ENCODE measurements around the gene GAPDH.
"Not testable (repeated sequence)": the region's sequence is repeated elsewhere in the genome, so short reads cannot be mapped to it uniquely, and the experiment has no call there.

The GAPDH gene

DNA sequence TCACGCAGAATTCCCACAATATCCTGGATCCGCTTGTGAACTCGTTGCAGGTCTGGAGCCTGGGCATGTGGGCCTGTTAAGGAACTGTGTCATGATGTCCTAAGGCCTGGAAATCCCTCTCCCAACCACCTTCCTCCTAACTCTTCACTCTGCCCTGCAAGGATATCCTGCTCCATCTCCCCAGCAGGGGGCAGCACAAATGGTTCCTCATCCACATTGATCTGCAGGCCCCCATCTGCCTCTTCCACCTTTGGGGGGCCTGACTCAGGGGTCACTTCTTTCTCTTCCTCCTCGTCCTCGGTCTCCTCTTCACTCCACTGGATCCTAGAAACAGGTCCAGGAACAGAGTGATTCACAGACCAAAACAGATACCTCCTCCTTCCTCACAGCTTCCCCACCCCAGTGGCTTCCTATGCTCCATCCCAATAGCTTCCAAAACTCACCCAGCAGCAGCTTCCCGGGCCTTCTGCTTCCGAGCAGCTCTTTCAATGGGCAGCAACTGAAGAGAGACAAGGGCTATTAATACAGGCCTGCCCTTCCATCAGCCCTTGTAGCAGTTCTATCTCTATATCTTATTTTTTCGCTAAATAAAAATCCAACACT is 29.2 kb downstream of the GAPDH start:
- DNase-seq (ENCODE audit: low read depth) = peak; percentile 51

DNA sequence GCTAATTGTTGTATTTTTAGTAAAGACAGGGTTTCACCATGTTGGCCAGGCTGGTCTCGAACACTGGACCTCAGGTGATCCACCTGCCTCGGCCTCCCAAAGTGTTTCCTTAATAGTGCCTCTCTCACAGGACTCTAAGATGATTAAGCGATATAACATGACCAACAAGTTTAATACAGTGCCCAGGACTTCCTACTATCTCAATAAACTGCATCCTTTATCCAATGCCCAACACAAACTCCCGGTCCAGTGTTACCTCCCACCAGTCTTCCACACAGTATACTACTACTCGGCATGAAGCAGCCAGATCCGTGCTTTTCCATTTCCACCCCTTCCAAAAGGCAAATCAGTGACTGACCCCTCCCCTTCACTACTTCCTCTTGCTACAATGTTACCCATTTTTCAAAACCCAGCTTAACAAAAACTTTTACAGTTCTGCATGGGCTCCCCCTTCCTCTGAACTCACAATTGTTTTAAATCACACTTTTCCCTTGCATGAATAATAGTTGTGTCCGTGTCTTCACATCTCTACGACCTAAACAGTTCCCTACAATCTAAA is 32.9 kb downstream of the GAPDH start:
- no peak for DNase-seq (ENCODE audit: low read depth)

DNA sequence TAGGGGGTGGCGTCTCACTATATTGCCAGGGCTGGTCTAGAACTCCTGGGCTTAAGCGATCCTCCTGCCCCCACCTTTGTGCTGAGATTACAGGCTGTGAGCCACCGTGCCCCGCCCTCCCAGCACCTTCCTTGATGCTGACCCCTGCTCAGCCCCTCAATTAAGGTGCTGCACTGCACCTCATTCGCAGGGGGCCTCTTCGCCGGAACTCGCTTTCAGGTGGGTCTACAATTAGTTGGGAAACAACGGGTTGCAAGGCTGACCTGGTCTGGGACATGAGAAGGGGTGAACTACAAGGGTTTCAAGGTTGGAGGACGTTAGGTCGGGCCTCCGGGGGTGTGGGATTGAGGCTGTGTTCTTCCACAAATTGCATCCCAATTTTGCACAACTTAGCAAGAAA is 35.0 kb downstream of the GAPDH start:
- no peak for DNase-seq (ENCODE audit: low read depth)

DNA sequence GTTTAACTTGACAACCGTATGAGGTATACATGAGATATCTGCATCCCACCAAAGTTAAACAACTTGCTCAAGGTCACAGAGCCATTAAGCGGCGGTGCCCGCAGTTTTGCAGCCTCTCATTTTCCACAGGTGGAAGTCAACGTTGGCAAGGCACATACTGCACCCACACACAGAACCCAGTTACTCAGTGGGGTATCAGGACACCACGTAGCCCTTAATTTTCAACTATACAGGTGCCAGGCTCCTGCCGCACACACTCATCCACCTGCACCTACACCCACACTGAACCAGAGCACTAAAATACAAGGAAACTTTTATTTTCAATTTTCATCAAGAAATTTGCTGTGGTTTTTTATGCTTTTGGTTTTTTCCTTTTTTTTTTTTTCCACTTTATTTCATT is 35.5 kb downstream of the GAPDH start:
- no peak for DNase-seq (ENCODE audit: low read depth)

DNA sequence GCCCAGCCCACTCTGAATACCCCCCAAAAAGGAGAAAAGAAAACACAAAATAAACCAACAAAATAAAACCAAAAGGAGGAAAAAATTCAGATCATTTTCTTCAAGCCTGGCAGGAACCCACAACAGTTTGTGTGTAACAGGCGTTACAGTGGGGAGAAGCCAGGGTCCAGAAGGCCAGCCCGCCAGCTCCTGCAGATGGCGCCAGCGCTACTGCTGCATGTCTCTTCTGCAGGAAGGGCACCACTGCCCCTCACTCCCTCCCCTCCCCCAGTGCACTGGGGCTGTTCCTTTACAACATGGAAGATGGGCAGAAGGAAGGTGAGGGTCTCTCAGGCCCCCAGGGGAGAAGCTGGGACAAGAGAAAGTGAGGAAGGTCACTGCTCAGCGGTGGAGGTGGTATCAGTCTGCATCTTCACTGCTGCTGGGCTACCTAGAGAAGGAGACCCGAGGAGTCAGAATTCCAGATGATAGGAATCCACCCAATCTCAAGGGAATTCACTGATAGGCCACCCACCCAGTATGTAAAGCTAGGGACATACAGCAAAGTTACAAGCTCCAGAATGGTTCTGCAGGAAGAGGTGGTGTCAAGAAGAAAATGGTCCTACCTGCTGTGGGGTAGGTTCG is 36.1 kb downstream of the GAPDH start:
- no peak for DNase-seq (ENCODE audit: low read depth)

DNA sequence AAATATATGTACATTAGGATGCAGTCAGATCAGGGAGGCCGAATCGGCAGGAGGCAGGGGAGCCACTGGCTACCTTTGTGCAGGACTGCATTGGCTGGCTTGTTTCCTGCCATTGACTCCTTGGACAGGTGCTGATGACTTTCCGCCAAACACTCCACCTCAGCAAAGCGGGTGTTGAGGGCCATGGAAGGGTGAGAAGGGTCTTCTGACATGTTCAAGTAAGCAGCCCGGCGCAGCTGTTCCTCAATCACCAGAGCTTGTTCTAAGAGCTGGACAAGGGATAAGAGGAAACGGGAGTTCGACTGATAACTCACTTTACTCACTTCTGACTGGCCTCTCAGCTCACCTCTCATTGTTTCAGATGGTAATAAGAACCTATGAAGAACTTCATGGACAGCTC is 38.7 kb downstream of the GAPDH start:
- DNase-seq (ENCODE audit: low read depth) = no peak

DNA sequence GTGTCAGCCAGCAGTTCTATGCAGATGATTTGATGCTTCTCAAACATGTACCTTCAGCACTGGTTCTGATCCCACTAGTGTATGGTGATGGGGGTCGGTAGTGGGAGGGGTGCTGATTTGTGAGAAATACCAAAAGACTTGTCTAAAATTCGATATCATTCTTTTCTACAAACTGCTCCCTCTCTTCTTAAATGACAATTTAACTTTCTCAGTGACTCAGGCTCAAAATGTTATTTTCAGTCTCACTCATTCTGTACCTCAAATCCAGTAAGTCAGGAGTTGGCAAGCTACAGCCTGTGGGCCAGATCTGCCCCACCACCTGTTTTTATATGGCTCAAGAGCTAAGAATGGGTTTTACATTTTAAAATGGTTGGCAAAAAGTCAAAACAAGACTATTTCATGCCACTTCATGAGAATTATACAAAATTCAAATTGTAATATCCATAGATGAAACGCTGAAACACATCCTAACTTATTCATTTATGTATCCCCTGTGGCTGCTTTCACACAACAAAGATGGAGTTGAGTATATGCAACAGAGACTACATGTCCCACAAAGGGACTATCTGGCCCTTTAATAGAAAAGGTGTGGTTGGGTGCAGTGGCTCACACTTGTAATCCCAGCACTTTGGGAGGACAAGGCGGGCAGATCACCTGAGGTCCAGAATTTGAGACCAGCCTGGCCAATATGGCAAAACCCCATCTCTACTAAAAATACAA is 40.4 kb downstream of the GAPDH start:
- no peak for DNase-seq (ENCODE audit: low read depth)

DNA sequence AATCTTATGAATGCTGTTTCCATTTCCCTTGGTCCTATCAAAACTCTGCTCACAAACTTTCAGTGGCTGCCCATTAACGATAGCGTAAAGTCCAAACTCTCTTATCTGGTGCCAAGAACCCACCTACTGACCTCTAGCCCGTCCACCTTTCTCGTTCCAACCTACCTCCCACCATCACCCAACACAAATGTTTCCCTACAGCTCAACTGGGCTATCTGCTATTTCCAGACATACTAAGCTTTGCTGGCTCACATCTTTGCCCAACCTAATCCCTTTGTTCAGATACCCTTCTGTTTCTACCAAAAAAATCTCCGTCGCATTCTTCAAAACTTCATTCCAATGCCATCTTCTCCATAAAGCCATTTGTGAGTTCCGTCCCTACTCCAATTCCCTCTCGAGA is 41.3 kb downstream of the GAPDH start:
- no peak for DNase-seq (ENCODE audit: low read depth)

DNA sequence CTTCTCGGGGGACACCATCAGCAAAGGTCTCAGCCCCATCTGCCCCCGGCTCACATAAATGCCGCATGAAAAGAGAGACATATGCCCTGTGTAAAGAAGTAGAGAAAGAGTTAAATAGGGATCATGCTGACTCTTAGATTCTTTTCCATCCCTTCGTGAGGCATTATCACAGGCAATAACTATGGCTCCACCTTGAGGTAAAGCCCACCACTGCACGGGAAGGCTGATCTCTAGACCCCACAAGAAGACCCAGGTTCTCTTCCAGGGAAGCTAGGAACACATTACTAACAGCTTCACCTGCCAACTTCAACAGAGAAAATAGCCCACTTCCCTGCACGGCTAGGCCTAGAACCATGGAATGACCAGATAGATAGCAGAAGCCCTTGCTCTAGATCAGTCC is 47.9 kb downstream of the GAPDH start:
- no peak for DNase-seq (ENCODE audit: low read depth)

DNA sequence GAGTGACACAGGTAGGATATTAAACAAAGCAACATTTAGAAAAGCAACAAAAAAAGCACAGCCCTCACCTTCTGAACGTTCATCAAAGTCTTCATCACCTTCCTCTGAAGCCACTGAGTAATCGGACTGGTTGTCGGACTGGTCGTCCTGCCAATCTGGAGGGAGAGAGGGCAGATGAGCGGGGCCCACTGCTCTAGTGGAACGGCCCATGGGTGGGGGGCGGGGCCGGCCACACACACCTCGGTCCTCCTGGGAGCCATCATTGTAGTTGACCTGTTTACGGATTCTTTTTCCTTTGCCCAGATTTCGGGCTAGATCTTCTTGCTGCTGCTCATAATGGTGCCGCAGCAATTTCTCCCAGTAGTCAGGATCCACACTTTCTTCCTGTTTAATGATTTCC is 48.6 kb downstream of the GAPDH start:
- no peak for DNase-seq (ENCODE audit: low read depth)

DNA sequence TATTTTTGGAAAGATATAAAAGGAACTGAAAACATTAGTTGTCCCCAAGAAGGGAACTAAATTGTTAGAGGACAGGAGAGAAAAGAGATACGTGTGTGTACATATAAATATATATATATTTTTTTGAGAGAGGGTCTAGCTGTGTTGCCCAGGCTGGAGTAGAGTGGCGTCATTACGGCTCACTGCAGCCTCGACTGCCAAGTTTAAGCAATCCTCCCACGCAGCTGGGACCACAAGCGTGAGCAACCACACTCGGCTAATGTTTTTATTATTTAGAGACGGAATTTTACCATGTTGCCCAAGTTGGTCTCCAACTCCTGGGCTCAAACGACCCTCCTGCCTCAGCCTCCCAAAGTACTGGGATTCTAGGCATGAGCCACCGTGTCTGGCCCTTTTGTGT is 50.0 kb downstream of the GAPDH start:
- DNase-seq (ENCODE audit: low read depth) = no peak

DNA sequence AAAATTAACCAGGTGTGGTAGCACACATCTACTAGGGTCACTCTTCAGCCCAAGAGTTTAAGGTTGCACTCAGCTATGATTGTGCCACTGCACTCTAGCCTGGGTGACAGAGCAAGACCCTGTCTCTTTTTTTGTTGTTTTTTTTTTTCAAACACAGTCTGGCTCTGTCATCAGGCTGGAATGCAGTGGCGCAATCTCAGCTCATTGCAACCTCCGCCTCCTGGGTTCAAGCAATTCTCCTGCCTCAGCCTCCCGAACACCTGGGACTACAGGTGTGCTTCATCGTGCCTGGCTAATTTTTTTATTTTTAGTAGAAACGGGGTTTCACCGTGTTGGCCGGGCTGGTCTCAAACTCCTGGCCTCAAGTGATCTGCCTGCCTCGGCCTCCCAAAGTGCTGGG is 52.3 kb downstream of the GAPDH start:
- not testable (repeated sequence) for DNase-seq (ENCODE audit: low read depth)

Data from stimulated activated CD8-positive, alpha-beta memory T cell treated with anti-CD3 and anti-CD28 coated beads, Interleukin-12 subunit alpha, Interleukin-12 subunit beta, amount 100 ng/mL, for 1 hour (primary cell).